Fibroblast of lung (primary cell): ENCODE measurements around the gene ZNF185.

Experiments used
- CTCF ChIP-seq, 2 donors: IDR thresholded peaks in 1 of 2; conservative IDR thresholded peaks in 1 of 2; 1 replicate in 1 of 2; 2 replicates in 1 of 2; pipeline ENCODE4 v1.5.1; 2011 to 2012; ENCODE audit warnings: low read length in 2 of 2, control low read depth in 1 of 2, inconsistent platforms in 1 of 2, low read depth in 1 of 2, mild to moderate bottlenecking in 1 of 2
- EZH2 ChIP-seq: IDR thresholded peaks from 2 replicates; pipeline ENCODE4 v1.5.1; 2012; ENCODE audit warnings: low read length, control low read depth, mild to moderate bottlenecking; ENCODE audit errors: missing control alignments

DNA sequence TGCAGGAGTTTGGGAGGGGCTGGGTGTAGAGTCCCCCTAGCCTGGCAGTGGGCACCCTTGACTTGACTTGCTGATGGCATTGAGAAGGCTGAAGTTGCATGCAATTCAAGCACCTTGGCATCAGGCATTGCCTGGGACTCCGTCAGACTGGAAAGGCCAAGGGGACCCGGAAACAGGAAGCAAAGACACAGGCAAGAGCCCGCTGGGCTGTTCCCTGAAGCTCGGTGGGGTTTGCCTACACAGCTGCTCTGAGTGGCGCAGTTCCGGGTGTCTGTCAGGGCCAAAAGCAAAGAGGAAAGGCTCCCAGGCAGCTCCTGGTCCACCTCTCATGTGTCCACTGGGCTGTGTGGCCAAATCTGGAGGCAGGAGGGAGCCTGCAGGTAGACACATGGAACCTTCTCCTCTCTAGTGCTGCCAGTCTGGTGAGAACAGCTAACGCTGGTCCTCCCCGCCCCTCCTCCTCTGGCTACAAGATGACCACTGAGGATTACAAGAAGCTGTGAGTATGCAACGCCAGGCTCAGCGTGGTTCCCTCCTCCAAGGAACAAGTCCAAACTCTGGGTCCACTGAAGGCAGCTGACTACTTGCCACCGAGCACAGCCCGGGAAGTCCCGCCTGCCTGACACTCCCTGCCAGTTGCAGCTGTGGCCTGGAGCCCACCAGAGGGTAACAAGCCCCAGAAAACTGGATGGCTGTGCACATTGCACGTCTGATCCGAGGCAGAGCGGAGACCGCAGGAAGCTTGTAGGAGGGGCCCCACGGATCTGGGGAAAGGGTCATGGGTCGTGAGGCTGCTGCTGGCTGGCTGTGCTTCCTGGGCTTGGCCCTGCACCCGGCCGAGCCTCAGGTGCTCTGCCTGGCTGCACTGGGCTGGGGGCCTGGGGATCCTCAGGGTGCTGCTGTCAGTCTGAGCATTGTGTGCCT, 20.1 kb downstream of the ZNF185 start:
- TF ChIP-seq CTCF (conservative IDR thresholded peaks at IDR 0.05 in 1 of 2, IDR thresholded peaks at IDR 0.05 in 1 of 2; ENCODE audit: low read depth in 1 of 2, low read length in 2 of 2): no peak
- TF ChIP-seq EZH2: no peak
